HG02852 (cell line): ENCODE data around the gene MAP3K10.

Experiments
- ATAC-seq: cut with Tn5 transposase; IDR thresholded peaks from one replicate; pipeline ENCODE4 v1.9.1; 2021; ENCODE audit warnings: mild to moderate bottlenecking, moderate library complexity; ENCODE audit not compliant: unreplicated experiment

MAP3K10 gene

GRCh38 chr19:40247178-40247577, 56.0 kb downstream of the MAP3K10 start:
- ATAC-seq, result no peak

DNA sequence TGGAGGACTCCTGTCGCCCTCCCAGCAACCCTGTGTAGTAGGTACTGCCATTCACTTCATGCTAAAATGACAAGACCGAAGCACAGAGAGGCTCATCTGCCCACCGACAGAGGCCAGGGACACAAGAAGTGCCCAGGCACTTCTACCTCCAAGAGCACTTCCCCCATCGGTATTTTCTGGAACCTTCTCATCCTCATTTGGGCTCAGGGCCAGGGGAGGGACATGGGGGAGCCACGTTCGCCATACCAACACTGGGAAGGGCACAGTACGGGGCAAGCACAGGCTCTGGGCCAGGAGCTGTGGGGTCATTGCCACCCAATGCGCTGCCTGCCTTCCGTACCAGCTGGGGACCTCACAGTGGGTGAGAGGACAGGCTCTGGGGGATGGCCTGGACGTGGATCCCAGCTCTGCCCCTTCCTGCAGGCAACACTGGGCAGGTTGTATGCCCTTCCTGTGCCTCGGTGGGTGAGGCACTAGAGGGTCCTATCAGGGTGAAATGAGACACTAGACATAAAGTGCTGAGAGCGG, 56.6 kb downstream of the MAP3K10 start:
- ATAC-seq, result no peak

- no peak for ATAC-seq
These were observed 58.0 kb downstream of the MAP3K10 start for GRCh38 chr19:40249201-40249600.

GRCh38 chr19:40249781-40250180, 58.6 kb downstream of the MAP3K10 start:
- no peak for ATAC-seq

DNA sequence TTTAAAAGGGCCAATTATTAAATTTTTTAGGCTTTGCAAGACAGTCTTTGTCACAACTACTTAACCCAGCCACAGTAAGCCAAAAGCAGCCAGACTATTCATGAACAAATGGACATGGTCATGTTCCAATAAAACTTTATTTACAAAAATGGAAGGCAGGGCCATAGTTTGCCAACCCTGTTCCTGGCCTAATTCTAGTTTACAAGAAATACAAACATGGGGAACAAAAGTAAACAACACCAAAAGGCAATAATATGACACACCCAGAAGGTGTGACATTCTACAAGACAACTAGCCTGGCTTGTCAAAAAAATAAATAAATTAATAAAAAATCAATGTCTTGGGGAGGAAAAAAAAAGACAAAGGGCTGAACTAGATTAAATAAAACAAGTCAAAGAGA, 60.0 kb downstream of the MAP3K10 start:
- no peak for ATAC-seq

GRCh38 chr19:40251991-40252390, 60.8 kb downstream of the MAP3K10 start:
- ATAC-seq, result no peak

GRCh38 chr19:40252395-40252794, 61.2 kb downstream of the MAP3K10 start:
- ATAC-seq, result no peak

DNA sequence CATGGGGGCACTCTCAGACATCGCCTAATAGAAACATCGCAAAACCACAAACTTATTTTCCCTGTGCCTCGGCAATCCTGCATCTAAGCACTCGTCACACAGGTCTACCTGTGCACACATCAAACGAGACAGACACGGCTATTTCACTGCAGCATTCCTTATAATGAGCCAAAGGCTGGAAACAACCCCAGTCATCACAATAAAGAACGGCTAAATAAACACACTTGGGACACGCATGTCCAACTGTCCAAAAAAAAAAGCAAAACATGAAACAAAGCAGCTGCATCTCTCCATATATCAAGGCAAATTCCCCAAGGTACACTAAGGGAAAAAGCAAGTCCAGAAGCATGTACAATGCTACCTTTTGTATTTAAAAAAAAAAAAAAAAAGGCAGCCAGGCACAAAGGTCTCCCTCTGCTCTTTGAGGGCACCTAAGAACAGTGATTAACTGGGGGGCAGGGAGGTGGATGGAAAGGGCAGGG, 62.4 kb downstream of the MAP3K10 start:
- ATAC-seq, result no peak

DNA sequence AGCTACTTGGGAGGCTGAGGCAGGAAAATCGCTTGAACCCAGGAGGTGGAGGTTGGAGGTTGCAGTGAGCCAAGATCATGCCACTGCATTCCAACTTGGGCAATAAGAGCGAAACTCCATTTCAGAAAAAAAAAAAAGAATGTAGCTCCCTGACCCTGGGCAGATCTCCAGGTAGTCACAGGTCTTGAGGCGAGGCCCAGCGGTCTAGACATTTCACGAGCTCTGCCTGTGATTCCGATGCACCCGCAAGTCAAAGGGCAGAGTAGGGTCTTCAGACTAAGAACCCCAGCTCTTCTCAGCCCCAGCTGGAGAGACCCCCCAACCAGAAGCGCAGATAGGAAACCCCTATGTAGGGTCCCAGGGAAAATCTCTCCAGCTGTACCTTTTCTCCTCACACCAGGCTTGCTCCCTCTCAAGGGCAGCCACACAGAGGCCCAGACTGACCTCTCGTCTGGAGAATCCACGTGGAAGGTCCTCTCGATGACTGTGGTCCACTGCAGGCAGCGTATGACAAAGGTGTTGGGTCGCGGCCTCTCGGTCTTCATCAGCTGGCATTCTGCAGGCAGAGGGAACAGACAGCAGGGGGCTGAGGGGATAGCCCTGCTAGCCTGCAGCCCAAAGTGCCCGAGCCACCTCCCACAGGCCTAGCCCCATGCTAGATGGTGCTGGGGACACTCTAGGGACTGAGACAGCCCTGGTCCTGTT, 63.6 kb downstream of the MAP3K10 start:
- no peak for ATAC-seq

DNA sequence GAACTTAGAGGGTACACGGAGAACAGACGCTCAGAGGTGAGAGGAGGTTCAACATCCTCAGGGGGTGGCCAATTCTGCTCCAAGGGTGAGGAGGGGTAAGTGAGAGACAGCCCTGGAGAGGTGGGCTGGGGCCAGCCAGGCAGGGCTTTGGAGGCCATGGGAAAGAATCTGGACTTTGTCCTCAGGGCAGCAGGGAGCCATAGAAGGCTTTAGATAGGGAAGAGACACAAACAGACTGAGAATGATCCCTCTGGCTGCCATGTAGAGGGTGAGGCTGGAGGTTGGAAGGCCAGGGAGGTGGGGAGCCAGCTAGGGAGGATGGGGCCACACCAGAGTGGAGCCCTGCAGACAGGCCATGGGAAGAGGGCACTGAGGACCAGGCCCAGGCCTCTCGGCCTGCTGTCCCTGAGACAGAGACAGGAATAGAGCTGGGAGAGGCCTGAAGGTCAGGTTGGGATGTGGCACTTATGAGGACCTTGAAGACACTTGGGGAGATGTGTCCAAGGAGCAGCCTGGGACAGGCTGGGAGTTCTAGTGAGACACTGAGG, 64.5 kb downstream of the MAP3K10 start:
- ATAC-seq, result no peak

DNA sequence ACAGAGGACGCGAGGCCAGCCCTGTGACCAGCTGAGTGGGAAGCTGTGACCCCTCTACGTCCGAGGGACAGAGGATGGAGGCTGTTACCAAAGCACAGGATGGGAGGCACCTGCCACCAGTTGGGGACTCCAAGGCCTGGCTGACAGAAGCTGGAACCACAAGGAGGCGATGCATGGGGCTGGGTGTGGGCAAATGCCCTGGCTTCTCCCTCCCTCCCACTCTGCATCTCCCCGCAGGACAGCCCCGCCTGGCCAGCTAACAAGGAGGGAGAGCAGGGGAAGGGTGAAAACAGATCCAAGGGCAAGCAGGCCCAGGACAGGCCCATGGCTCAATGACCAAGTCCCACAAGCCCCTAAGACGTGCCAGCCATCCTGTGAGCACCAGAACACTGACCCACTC, 65.3 kb downstream of the MAP3K10 start:
- no peak for ATAC-seq

DNA sequence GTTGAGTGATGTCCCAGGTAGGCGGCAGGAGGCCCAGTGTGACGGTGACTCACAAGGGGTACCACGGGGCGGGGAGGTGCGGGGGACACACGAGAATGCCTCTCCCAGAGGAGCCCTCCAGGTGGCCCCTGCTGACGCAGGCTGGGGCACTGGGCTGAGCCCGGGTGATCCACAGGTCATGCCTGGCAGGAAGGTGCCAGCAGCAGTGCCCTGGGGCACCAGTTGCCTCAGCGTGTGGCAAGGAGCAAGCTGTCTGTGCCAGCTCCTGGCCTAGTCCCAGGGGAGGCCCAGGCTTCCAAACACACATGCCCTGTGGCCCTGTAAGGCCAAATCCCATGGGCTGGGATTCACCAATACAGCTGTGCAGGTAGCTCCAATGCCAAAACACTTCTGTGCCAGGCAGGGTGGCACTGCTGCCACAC, 65.9 kb downstream of the MAP3K10 start:
- no peak for ATAC-seq

DNA sequence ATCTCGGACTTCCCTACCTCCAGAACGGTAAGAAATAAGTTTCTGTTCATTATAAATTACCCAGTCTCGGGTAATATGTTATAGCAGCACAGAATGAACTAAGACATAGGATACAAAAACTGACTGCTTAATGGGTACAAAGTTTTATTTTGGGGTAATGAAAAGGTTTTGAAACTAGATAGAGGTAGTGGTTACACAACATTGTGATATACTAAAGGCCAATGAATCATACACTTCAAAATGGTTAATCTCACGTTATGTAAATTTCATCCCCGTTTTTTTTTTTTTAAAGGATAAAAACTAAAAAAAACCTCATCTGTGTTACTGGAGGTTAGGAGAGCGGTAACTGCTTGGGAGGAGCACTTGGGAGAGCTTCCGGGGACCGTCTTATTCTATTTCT, 70.4 kb downstream of the MAP3K10 start:
- ATAC-seq, result no peak

DNA sequence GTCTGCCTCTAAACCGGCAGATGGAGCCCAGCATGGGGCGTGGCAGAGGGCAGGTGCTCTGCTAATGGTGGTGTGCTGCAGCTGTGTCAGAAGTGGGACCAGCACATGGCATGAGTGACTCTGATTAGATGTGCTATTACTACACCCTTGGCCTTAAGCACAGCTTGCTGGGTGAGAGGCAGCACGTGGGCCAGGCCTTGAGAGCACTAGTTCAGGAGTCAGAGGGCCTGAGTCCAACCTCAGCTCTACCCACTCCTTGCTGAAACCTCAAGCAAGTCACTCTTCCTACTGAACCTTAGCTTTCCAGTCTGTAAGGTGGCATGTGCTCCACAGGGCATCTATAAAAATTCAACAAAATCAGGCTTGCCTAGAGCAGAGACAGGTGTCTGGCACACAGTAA, 71.2 kb downstream of the MAP3K10 start:
- ATAC-seq, result no peak

GRCh38 chr19:40263440-40264313, 72.5 kb downstream of the MAP3K10 start:
- no peak for ATAC-seq

DNA sequence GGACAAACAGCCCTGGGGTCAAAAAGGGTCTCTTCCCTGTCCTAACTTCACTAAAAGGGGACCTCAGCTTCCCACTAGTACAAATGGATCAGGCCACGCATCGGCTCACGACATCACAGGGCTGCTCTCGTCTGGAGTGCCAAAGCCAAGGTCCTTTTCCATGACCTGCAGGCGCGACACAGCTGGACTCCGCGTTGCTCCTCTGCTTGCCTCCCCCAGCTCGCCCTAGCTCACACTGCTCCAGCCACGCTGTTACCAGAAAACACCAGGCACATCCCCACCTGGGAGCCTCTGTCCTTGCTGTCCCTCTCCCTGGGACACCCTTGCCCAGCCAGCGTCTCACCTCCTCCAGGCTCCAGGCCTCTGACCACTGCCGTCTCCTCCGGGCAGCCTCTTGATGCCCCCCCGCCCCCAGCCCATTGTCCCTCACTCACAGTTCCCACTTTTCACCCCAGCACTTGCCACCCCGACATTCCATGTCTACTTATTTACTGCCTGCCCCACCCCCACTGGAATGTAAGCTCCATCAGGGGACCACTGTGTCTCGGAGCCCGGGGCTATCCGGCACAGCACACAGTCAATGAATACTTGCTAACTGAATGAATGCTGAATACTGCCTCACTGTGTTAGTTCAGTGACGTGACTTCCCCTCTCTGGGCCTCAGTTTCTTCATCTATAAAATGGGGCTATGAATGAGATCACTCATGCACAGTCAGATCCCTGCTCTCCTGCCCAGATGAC, 73.3 kb downstream of the MAP3K10 start:
- no peak for ATAC-seq
